Astrocyte (in vitro differentiated cells and primary cell): ENCODE results near the gene KCNMA1. TPM values are rescaled to one million over a fixed set of nuclear protein-coding genes. Genes with fewer than 3 reads are reported as not detected.

Experiments used
- DNase-seq: peaks from one replicate; pipeline ENCODE4 v3.0.0-alpha.2; 2010; ENCODE audit warnings: low read depth
- FAIRE-seq: peaks from 2 replicates; lab custom pipeline; 2011; peaks lifted over from hg19 to GRCh38; lab: Jason Lieb, UNC
- H2AFZ ChIP-seq: 2 replicates; pipeline ENCODE4 v1.6.0; 2012; ENCODE audit warnings: low read depth, low read length, inconsistent platforms
- H3K27ac ChIP-seq: 2 replicates; pipeline ENCODE4 v1.5.1; 2011; ENCODE audit warnings: low read depth, low read length, inconsistent platforms
- H3K27me3 ChIP-seq: 2 replicates; pipeline ENCODE4 v1.6.0; 2011; ENCODE audit warnings: low read length, inconsistent platforms; ENCODE audit not compliant: insufficient read depth
- H3K36me3 ChIP-seq: 2 replicates; pipeline ENCODE4 v1.5.1; 2011; ENCODE audit warnings: low read length, inconsistent platforms; ENCODE audit not compliant: insufficient read depth
- H3K4me1 ChIP-seq: 2 replicates; pipeline ENCODE4 v1.5.1; 2011; ENCODE audit warnings: low read length, inconsistent platforms; ENCODE audit not compliant: insufficient read depth
- H3K4me2 ChIP-seq: 2 replicates; pipeline ENCODE4 v1.6.0; 2012; ENCODE audit warnings: low read length, inconsistent platforms
- H3K4me3 ChIP-seq: 2 replicates; pipeline ENCODE4 v1.5.1; 2011; ENCODE audit warnings: low read depth, mild to moderate bottlenecking, low read length, inconsistent platforms; ENCODE audit not compliant: insufficient read depth
- H3K79me2 ChIP-seq: 2 replicates; pipeline ENCODE4 v1.6.0; 2012; ENCODE audit warnings: mild to moderate bottlenecking, low read length, inconsistent platforms; ENCODE audit not compliant: insufficient read depth
- H3K9ac ChIP-seq: 2 replicates; pipeline ENCODE4 v1.6.0; 2012; ENCODE audit warnings: mild to moderate bottlenecking, low read length, inconsistent platforms
- H3K9me3 ChIP-seq: 2 replicates; pipeline ENCODE4 v1.5.1; 2012; ENCODE audit warnings: low read depth, mild to moderate bottlenecking, low read length, inconsistent platforms; ENCODE audit not compliant: insufficient read depth
- H4K20me1 ChIP-seq: 2 replicates; pipeline ENCODE4 v1.6.0; 2012; ENCODE audit warnings: low read length, inconsistent platforms; ENCODE audit not compliant: insufficient read depth
- H3K27ac Mint-ChIP-seq: one replicate; pipeline ENCODE4 v1.8.0; 2021; ENCODE audit warnings: mild to moderate bottlenecking, mixed read lengths; ENCODE audit not compliant: unreplicated experiment
- H3K27me3 Mint-ChIP-seq: one replicate; pipeline ENCODE4 v1.8.0; 2021; ENCODE audit warnings: low read depth, mixed read lengths; ENCODE audit not compliant: unreplicated experiment
- H3K36me3 Mint-ChIP-seq: one replicate; pipeline ENCODE4 v1.8.0; 2021; ENCODE audit warnings: low read depth, mixed read lengths; ENCODE audit not compliant: unreplicated experiment
- H3K4me1 Mint-ChIP-seq: one replicate; pipeline ENCODE4 v1.8.0; 2021; ENCODE audit warnings: low read depth, mixed read lengths; ENCODE audit not compliant: unreplicated experiment
- H3K4me3 Mint-ChIP-seq: one replicate; pipeline ENCODE4 v1.8.0; 2021; ENCODE audit warnings: mild to moderate bottlenecking, moderate library complexity, mixed read lengths; ENCODE audit not compliant: unreplicated experiment
- H3K9me3 Mint-ChIP-seq: one replicate; pipeline ENCODE4 v1.8.0; 2021; ENCODE audit warnings: mild to moderate bottlenecking, mixed read lengths; ENCODE audit not compliant: unreplicated experiment
- EZH2 ChIP-seq: IDR thresholded peaks from 2 replicates; pipeline ENCODE4 v1.6.1; 2012; ENCODE audit warnings: mild to moderate bottlenecking, low read length, inconsistent platforms; ENCODE audit not compliant: insufficient read depth
- total RNA-seq: library from RNA; stranded (reverse); gene quantifications from 2 replicates; pipeline ENCODE4 v1.2.1, GENCODE V29; 2021
- TF ChIP-seq, protein P1 (sequence below): IDR thresholded peaks from 2 replicates; pipeline ENCODE4 v1.5.1; 2011; ENCODE audit warnings: low read depth, mild to moderate bottlenecking, inconsistent platforms, low read length, moderate library complexity; ENCODE audit not compliant: insufficient read depth

Gene KCNMA1
- total RNA-seq, 1 donor from 2014 or later: 45.8 TPM

DNA sequence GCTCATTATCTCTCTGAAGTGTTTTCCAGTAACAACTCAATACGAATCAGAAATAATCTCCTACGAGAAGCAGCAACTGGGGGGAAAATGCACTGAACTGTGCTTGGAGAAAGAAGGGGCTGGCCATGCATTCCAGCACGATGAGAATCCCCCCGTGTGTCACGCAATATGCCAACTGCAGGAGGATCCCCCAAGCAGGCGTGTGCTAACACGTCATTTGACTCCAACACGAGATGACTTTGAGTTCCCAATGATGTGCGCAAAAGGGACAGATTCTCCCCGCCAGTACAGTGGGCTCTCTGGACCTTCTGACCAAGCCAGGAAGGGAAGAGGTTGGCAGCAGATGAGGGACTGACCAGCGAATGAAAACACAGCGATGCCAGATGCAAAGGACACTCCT is 105.5 kb downstream of the KCNMA1 start:
- Histone ChIP-seq H3K4me2 (peak overlapping the region; percentile 83), H3K9me3 (no peaks in the 10 kb centered on the region)

DNA sequence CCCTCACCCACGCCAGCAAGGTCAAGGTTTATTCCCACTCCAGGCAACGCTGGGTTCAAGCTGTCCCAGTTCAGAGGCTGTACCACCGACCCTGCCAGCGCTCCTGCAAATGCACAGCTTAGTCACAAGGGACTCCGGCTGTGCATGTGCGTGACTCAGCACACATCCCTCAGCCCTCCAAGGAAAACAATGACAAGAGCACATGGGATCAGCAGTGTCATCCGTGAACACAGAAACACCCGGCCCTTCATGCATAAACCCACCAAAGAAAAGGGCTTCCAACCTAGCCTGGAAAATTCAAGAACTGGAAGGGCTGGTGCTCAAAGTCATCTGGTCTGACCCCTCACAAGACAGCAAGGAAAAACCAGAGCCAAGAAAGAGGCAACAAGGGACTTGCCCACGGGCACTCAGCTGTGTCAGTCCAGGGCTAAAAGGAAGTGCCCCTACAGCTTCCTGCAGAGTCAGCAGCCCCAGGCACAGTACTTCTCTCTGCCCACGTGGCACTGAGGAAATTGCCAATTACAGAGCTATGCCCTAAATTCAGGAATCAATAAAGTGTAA is 106.1 kb downstream of the KCNMA1 start:
- Histone ChIP-seq H3K27ac (peak overlapping the region; percentile 96), H2AFZ (peak overlapping the region; percentile 6), H3K4me3 (peak overlapping the region; percentile 51), H3K9me3 (no peaks in the 10 kb centered on the region), H3K36me3 (no peaks in the 10 kb centered on the region), H3K4me2 (peak overlapping the region; percentile 83), H3K9ac (peak overlapping the region; percentile 85), H3K27me3 (no peaks in the 10 kb centered on the region), H3K4me1 (peaks cover 47% of the 10 kb centered on the region), H3K79me2 (peaks cover 39% of the 10 kb centered on the region), H4K20me1 (no peaks in the 10 kb centered on the region)
- Mint-ChIP-seq H3K27ac (peak overlapping the region; percentile 9), H3K4me3 (no peak overlapping the region), H3K4me1 (peaks cover 41% of the 10 kb centered on the region), H3K9me3 (no peaks in the 10 kb centered on the region), H3K36me3 (no peaks in the 10 kb centered on the region), H3K27me3 (no peaks in the 10 kb centered on the region)
- TF ChIP-seq, protein P1, sequence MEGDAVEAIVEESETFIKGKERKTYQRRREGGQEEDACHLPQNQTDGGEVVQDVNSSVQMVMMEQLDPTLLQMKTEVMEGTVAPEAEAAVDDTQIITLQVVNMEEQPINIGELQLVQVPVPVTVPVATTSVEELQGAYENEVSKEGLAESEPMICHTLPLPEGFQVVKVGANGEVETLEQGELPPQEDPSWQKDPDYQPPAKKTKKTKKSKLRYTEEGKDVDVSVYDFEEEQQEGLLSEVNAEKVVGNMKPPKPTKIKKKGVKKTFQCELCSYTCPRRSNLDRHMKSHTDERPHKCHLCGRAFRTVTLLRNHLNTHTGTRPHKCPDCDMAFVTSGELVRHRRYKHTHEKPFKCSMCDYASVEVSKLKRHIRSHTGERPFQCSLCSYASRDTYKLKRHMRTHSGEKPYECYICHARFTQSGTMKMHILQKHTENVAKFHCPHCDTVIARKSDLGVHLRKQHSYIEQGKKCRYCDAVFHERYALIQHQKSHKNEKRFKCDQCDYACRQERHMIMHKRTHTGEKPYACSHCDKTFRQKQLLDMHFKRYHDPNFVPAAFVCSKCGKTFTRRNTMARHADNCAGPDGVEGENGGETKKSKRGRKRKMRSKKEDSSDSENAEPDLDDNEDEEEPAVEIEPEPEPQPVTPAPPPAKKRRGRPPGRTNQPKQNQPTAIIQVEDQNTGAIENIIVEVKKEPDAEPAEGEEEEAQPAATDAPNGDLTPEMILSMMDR: no peak
- no peak for TF ChIP-seq EZH2
- peak; percentile 75 for FAIRE-seq
- peak; percentile 84 for DNase-seq

More for the DNA sequence above, 105.5 kb downstream of the KCNMA1 start:
- H2AFZ ChIP-seq: peak overlapping the region; percentile 6
- Mint-ChIP-seq H3K4me1 (peaks cover 36% of the 10 kb centered on the region), H3K9me3 (no peaks in the 10 kb centered on the region), H3K36me3 (no peaks in the 10 kb centered on the region), H3K27ac (peak overlapping the region; percentile 71), H3K27me3 (no peaks in the 10 kb centered on the region), H3K4me3 (no peak overlapping the region)
- TF ChIP-seq, protein P1: no peak
- no peak for TF ChIP-seq EZH2
- peaks cover 37% of the 10 kb centered on the region for H3K79me2 ChIP-seq
- H4K20me1 ChIP-seq: no peaks in the 10 kb centered on the region
- H3K4me1 ChIP-seq: peaks cover 43% of the 10 kb centered on the region
- peak overlapping the region; percentile 85 for H3K9ac ChIP-seq
- H3K27ac ChIP-seq: peak overlapping the region; percentile 96
- H3K4me3 ChIP-seq: peak overlapping the region; percentile 51
- H3K27me3 ChIP-seq: no peaks in the 10 kb centered on the region
- no peaks in the 10 kb centered on the region for H3K36me3 ChIP-seq
- FAIRE-seq: peak; percentile 82
- DNase-seq: peak; percentile 82

DNA sequence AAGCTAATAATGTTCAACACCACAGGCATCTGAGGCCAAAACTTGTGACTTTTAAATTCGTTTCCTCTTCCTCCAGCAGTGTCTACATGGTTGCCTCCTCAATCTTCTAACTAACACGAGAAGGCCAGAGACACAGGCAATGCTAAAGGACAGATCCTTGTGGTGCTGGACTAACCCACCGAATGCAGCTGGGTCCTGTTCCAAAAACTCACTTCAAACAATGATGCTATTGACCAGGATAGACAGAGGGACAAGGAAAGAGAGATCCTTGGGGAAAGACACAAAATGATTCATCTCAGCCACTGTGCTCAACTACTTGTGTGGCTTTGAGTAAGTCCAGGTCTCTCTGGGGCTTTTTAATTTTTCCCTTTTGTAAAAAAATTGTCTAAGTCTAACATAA is 107.6 kb downstream of the KCNMA1 start:
- H3K4me1 Mint-ChIP-seq: peaks cover 50% of the 10 kb centered on the region
- no peaks in the 10 kb centered on the region for H3K36me3 Mint-ChIP-seq
- no peak overlapping the region for H3K4me2 ChIP-seq
- H3K36me3 ChIP-seq: no peaks in the 10 kb centered on the region
- TF ChIP-seq EZH2: no peak
- TF ChIP-seq, protein P1: no peak
- no peak overlapping the region for H2AFZ ChIP-seq
- no peak overlapping the region for H3K9ac ChIP-seq
- peak; percentile 32 for FAIRE-seq
- H3K27ac ChIP-seq: no peak overlapping the region
- peaks cover 50% of the 10 kb centered on the region for H3K4me1 ChIP-seq
- no peaks in the 10 kb centered on the region for H3K9me3 Mint-ChIP-seq
- H3K4me3 Mint-ChIP-seq: no peak overlapping the region
- no peaks in the 10 kb centered on the region for H3K27me3 ChIP-seq
- H3K4me3 ChIP-seq: no peak overlapping the region
- DNase-seq: no peak
- no peak overlapping the region for H3K27ac Mint-ChIP-seq
- H3K9me3 ChIP-seq: no peaks in the 10 kb centered on the region
- H3K79me2 ChIP-seq: peaks cover 45% of the 10 kb centered on the region
- H4K20me1 ChIP-seq: no peaks in the 10 kb centered on the region
- no peaks in the 10 kb centered on the region for H3K27me3 Mint-ChIP-seq
